ENCODE data around the gene GZMA. TPM values are rescaled to one million over a fixed set of nuclear protein-coding genes. Genes with fewer than 3 reads are reported as not detected.

Gene GZMA
- total RNA-seq: 100 to 1,000 TPM; 356 to 365 TPM

- peak within 1 kb of the TSS; percentile 94 for H3K27ac Mint-ChIP-seq
- H3K4me3 Mint-ChIP-seq: peak within 1 kb of the TSS; percentile 84
- peaks cover 30% of the 10 kb centered on the region for H3K9me3 Mint-ChIP-seq (ENCODE audit: insufficient read depth)
- DNase-seq (peak; percentile 68), ATAC-seq (peak; percentile 78)
- ChIA-PET CTCF (interaction anchor here (0.7 to 6.2 kb wide), 11 partner anchors 9 to 196 kb away, joined by 3 to 64 read pairs (median 6); no protein-coding TSS in a partner anchor), POLR2A (interaction anchor here (1.0 to 2.7 kb wide), 5 partner anchors 28 to 196 kb away, joined by 3 to 12 read pairs (median 6); no protein-coding TSS in a partner anchor)
- H3K36me3 Mint-ChIP-seq (ENCODE audit: low read depth): peaks cover 72% of the 10 kb centered on the region
- H3K4me1 Mint-ChIP-seq (ENCODE audit: low read depth): peaks cover 86% of the 10 kb centered on the region
- H3K27me3 Mint-ChIP-seq (ENCODE audit: low read depth): peaks cover 2% of the 10 kb centered on the region
These were observed at the start of gene GZMA for GRCh38 chr5:55102348-55102747. TSS of gene GZMA (plus strand) at chr5:55102646. CDS start at chr5:55102683, 37 bp downstream.

DNA sequence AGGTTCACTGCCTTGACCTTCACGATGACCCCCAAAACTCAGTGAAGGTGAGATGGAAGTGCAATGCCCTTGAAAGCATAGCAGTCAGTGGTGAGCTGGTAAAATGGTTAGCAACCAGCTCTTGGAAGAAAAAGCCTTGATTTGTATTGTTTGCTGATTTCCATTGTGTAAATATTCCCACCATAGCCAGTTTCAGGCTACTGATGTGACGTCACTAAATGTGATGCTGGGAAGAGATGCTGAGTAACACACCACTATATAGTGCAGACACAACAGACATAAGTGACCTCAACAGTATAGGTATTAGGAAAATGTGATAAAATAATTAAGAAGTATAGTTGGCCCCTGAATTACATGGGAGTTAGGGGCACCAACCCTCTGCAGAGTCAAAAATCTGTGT lies 47.3 kb upstream of the GZMA start:
- H3K4me3 Mint-ChIP-seq: no peak overlapping the region

DNA sequence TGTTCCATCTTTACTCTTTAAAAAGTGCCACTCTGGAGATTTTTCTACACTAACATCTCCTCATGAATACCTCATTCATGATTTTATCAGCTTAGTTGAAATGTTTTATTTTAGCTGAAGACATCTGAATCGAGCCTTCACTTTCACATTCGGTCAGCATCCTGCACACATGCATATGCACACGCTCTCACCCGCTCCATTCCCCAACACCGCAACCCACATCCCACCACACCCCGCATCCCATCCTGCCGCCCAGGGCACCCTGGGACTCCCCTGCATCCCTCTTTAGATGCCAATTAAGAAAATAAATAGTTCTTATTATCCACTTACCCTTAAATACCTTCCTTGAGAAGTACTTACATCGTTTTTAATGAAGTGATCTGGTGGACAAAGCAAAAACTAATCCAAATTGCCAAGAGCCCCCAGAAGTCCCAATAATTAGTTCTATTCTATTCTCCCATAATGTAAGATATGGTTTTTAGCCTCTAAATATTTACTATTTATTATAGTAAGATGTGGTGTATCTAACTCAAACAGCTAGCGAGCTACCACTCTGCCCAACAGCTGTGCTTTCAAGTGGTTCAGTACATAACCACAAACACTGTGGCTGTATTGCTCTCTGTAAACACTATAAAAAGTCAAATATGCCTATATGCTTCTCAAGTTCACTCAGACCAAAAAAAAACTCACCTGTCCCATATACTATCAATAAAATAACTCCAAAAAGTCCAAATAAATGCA lies 40.2 kb upstream of the GZMA start:
- Mint-ChIP-seq H3K4me3 (peak overlapping the region; percentile 64), H3K9me3 (ENCODE audit: insufficient read depth) (peaks cover 19% of the 10 kb centered on the region), H3K27ac (peak overlapping the region; percentile 95), H3K36me3 (ENCODE audit: low read depth) (peaks cover 58% of the 10 kb centered on the region), H3K4me1 (ENCODE audit: low read depth) (peaks cover 78% of the 10 kb centered on the region), H3K27me3 (ENCODE audit: low read depth) (peaks cover 2% of the 10 kb centered on the region)
- POLR2A ChIA-PET: interaction anchor here (0.6 to 1.9 kb wide), 6 partner anchors 9 to 44 kb away, joined by 5 to 20 read pairs (median 6); partner anchors contain the start of gene GZMA
- DNase-seq (peak; percentile 89), ATAC-seq (peak; percentile 84)
- CTCF ChIA-PET: interaction anchor here (1.0 to 4.0 kb wide), 19 partner anchors 9 to 158 kb away, joined by 3 to 34 read pairs (median 4); partner anchors contain the start of genes GPX8 and GZMA

More for the DNA sequence above, 47.3 kb upstream of the GZMA start:
- no peaks in the 10 kb centered on the region for H3K27me3 Mint-ChIP-seq (ENCODE audit: low read depth)
- peaks cover 24% of the 10 kb centered on the region for H3K4me1 Mint-ChIP-seq (ENCODE audit: low read depth)
- H3K27ac Mint-ChIP-seq: no peak overlapping the region
- peaks cover 48% of the 10 kb centered on the region for H3K9me3 Mint-ChIP-seq (ENCODE audit: insufficient read depth)
- peaks cover 52% of the 10 kb centered on the region for H3K36me3 Mint-ChIP-seq (ENCODE audit: low read depth)
- ChIA-PET CTCF (interaction anchor here (1.8 kb wide), 1 partner anchor 30 kb away, joined by 3 read pairs; no protein-coding TSS in a partner anchor), POLR2A (no interaction called here)
- DNase-seq (no peak), ATAC-seq (no peak)

DNA sequence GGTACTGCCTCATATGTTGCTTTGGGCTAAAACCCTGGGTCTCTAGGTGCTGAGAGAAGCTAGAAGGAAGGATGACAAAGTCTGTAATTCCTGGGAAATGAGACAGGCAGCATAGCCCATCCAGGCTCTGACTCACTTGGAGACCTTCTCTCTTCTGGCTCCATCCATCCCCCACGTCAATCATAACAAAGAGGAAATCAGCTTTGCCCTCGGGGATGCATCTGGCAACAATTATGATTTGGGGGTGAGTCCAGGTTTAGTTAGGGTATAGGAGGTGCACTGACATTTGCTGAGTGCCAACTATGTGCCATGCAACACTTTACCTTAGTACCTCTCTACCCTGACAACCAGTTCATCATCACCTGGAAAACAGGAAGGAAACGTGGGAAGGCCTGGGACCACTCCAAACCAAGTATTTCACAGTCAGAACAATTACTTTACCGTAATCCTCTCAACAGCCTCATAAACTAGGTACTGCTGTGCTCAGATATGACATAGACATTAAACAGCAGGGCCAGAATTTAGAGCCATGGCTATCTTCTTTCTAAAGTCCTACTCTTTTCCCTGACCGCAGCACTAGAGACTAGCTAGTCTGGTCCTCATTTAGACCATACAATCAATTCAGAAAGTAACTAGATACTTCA lies 39.1 kb upstream of the GZMA start:
- Mint-ChIP-seq H3K27me3 (ENCODE audit: low read depth) (peaks cover 2% of the 10 kb centered on the region), H3K27ac (peak overlapping the region; percentile 50), H3K4me3 (no peak overlapping the region), H3K36me3 (ENCODE audit: low read depth) (peaks cover 56% of the 10 kb centered on the region), H3K4me1 (ENCODE audit: low read depth) (peaks cover 81% of the 10 kb centered on the region), H3K9me3 (ENCODE audit: insufficient read depth) (peaks cover 19% of the 10 kb centered on the region)
- ChIA-PET POLR2A (no interaction called here), CTCF (interaction anchor here (2.3 to 4.0 kb wide), 5 partner anchors 8 to 157 kb away, joined by 7 to 34 read pairs (median 17); no protein-coding TSS in a partner anchor)
- DNase-seq (no peak), ATAC-seq (no peak)

- Mint-ChIP-seq H3K36me3 (ENCODE audit: low read depth) (peaks cover 50% of the 10 kb centered on the region), H3K4me1 (ENCODE audit: low read depth) (peaks cover 78% of the 10 kb centered on the region), H3K4me3 (no peak overlapping the region), H3K9me3 (ENCODE audit: insufficient read depth) (peaks cover 13% of the 10 kb centered on the region), H3K27me3 (ENCODE audit: low read depth) (peaks cover 2% of the 10 kb centered on the region), H3K27ac (peak overlapping the region; percentile 62)
- no peak for ATAC-seq
- ChIA-PET POLR2A (no interaction called here), CTCF (interaction anchor here (2.9 to 4.0 kb wide), 4 partner anchors 8 to 157 kb away, joined by 10 to 34 read pairs (median 20); no protein-coding TSS in a partner anchor)
- DNase-seq: no peak
These were observed 38.5 kb upstream of the GZMA start for GRCh38 chr5:55063899-55064298.

GRCh38 chr5:55064523-55064922 lies 37.9 kb upstream of the GZMA start:
- DNase-seq (peak; percentile 65), ATAC-seq (no peak)
- Mint-ChIP-seq H3K4me3 (no peak overlapping the region), H3K27me3 (ENCODE audit: low read depth) (peaks cover 2% of the 10 kb centered on the region), H3K9me3 (ENCODE audit: insufficient read depth) (peaks cover 15% of the 10 kb centered on the region), H3K27ac (peak overlapping the region; percentile 62), H3K36me3 (ENCODE audit: low read depth) (peaks cover 50% of the 10 kb centered on the region), H3K4me1 (ENCODE audit: low read depth) (peaks cover 84% of the 10 kb centered on the region)
- POLR2A ChIA-PET: no interaction called here
- CTCF ChIA-PET: interaction anchor here (4.0 kb wide), 1 partner anchor 27 kb away, joined by 24 read pairs; no protein-coding TSS in a partner anchor

DNA sequence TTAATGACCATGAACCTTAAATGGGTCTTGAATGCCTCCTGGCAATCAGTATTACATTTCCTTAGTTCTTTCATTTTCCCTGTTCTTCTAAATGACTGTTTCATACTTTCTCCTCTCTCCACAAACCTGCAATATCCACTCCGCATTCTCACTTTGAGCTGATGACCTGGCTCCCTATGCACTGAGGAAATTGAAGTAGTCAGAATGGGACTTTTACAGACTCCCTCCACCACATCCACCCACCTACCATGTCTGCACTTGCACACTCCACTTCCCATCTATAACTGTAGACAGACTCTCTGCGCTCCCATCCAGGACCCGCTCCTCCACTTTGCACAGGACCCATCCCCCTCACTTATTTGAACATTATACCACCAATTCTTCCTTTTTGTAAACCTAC lies 36.2 kb upstream of the GZMA start:
- H3K36me3 Mint-ChIP-seq (ENCODE audit: low read depth): peaks cover 54% of the 10 kb centered on the region

GRCh38 chr5:55070968-55071367 lies 31.5 kb upstream of the GZMA start:
- Mint-ChIP-seq H3K27ac (peak overlapping the region; percentile 39), H3K4me1 (ENCODE audit: low read depth) (peaks cover 76% of the 10 kb centered on the region), H3K4me3 (no peak overlapping the region), H3K9me3 (ENCODE audit: insufficient read depth) (peaks cover 4% of the 10 kb centered on the region), H3K27me3 (ENCODE audit: low read depth) (no peaks in the 10 kb centered on the region), H3K36me3 (ENCODE audit: low read depth) (peaks cover 49% of the 10 kb centered on the region)
- ChIA-PET CTCF (interaction anchor here (1.1 to 4.2 kb wide), 5 partner anchors 8 to 126 kb away, joined by 3 to 20 read pairs (median 11); no protein-coding TSS in a partner anchor), POLR2A (interaction anchor here (1.4 to 1.5 kb wide), 2 partner anchors 9 to 33 kb away, joined by 3 to 5 read pairs; no protein-coding TSS in a partner anchor)
- no peak for DNase-seq
- no peak for ATAC-seq

More for the DNA sequence above, 36.2 kb upstream of the GZMA start:
- H3K27ac Mint-ChIP-seq: no peak overlapping the region
- CTCF ChIA-PET: interaction anchor here (1.2 to 1.5 kb wide), 2 partner anchors 28 to 30 kb away, joined by 4 to 7 read pairs; no protein-coding TSS in a partner anchor
- no peak overlapping the region for H3K4me3 Mint-ChIP-seq
- peaks cover 2% of the 10 kb centered on the region for H3K27me3 Mint-ChIP-seq (ENCODE audit: low read depth)
- DNase-seq (no peak), ATAC-seq (no peak)
- H3K4me1 Mint-ChIP-seq (ENCODE audit: low read depth): peaks cover 86% of the 10 kb centered on the region
- POLR2A ChIA-PET: no interaction called here
- H3K9me3 Mint-ChIP-seq (ENCODE audit: insufficient read depth): peaks cover 4% of the 10 kb centered on the region

DNA sequence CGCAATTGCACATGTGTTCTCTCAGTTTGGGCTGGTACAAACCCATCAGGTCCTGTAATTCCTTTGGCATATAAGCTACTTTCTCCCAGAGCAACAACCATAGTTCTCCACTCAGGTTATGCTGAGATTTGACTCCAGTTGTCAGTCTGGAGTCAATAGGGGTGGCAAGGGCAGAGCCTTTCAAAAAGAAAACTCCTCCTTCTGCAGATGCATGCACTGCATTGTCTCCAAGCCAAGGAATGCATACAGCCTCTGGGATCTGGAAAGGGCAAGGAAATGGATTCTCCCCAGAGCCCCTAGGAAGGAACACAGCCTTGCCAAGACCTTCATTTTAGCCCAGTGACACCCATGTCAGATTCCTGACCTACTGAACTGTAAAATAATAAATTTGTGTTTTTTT lies 31.0 kb upstream of the GZMA start:
- ATAC-seq (no peak), DNase-seq (no peak)
- peaks cover 72% of the 10 kb centered on the region for H3K4me1 Mint-ChIP-seq (ENCODE audit: low read depth)
- ChIA-PET CTCF (interaction anchor here (1.1 to 4.2 kb wide), 7 partner anchors 9 to 127 kb away, joined by 3 to 20 read pairs (median 11); no protein-coding TSS in a partner anchor), POLR2A (interaction anchor here (1.4 to 1.5 kb wide), 2 partner anchors 9 to 33 kb away, joined by 3 to 5 read pairs; no protein-coding TSS in a partner anchor)
- peak overlapping the region; percentile 39 for H3K27ac Mint-ChIP-seq
- H3K27me3 Mint-ChIP-seq (ENCODE audit: low read depth): no peaks in the 10 kb centered on the region
- peaks cover 44% of the 10 kb centered on the region for H3K36me3 Mint-ChIP-seq (ENCODE audit: low read depth)
- peaks cover 4% of the 10 kb centered on the region for H3K9me3 Mint-ChIP-seq (ENCODE audit: insufficient read depth)
- no peak overlapping the region for H3K4me3 Mint-ChIP-seq

DNA sequence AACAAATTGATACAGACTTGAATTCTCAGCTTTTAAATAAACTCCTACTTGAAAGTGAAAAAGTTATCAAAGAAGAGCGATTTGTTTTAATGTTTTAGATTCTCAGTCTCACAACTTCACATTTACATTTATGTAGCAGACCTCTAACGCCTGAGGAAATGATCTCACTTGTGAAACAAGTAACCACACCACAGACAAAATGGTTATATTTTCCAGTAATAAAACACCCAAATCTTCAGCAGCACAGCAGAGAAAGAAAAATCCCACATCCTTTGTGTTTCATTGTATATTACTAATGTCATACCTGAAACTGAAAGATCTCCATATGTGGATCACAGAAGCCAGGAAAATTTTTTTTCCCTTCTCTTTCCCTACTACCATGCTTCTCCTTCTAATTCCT lies 29.8 kb upstream of the GZMA start:
- ATAC-seq: peak; percentile 90
- H3K27ac Mint-ChIP-seq: peak overlapping the region; percentile 87
- peaks cover 4% of the 10 kb centered on the region for H3K9me3 Mint-ChIP-seq (ENCODE audit: insufficient read depth)
- ChIA-PET CTCF (interaction anchor here (0.7 to 4.2 kb wide), 9 partner anchors 10 to 166 kb away, joined by 3 to 18 read pairs (median 3); partner anchors contain the start of gene GZMA), POLR2A (interaction anchor here (0.7 to 1.4 kb wide), 3 partner anchors 23 to 35 kb away, joined by 3 to 9 read pairs (median 5); no protein-coding TSS in a partner anchor)
- peak; percentile 36 for DNase-seq
- H3K4me1 Mint-ChIP-seq (ENCODE audit: low read depth): peaks cover 60% of the 10 kb centered on the region
- H3K27me3 Mint-ChIP-seq (ENCODE audit: low read depth): no peaks in the 10 kb centered on the region
- peak overlapping the region; percentile 60 for H3K4me3 Mint-ChIP-seq
- H3K36me3 Mint-ChIP-seq (ENCODE audit: low read depth): peaks cover 42% of the 10 kb centered on the region

DNA sequence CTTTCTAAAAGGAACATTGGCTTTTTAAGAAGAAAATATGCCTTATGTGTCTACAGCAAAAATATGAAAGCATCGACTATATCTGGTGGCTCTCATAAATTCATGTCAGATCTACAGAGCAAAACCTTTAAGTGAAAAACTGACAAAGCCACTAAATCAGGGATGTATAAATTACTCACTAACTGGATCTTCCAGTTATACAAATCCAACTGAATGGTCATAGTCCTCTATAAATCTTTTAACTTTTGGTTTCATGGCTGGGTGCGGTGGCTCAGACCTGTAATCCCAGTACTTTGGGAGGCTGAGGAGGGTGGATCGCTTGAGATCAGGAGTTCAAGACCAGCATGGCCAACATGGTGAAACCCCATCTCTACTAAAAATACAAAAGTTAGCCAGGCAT lies 29.2 kb upstream of the GZMA start:
- Mint-ChIP-seq H3K9me3 (ENCODE audit: insufficient read depth) (peaks cover 4% of the 10 kb centered on the region), H3K27me3 (ENCODE audit: low read depth) (no peaks in the 10 kb centered on the region), H3K27ac (peak overlapping the region; percentile 87), H3K4me1 (ENCODE audit: low read depth) (peaks cover 60% of the 10 kb centered on the region), H3K4me3 (peak overlapping the region; percentile 60), H3K36me3 (ENCODE audit: low read depth) (peaks cover 46% of the 10 kb centered on the region)
- POLR2A ChIA-PET: interaction anchor here (1.4 kb wide), 2 partner anchors 23 to 36 kb away, joined by 5 to 9 read pairs; no protein-coding TSS in a partner anchor
- DNase-seq (no peak), ATAC-seq (peak; percentile 26)
- CTCF ChIA-PET: interaction anchor here (0.7 to 4.2 kb wide), 7 partner anchors 11 to 167 kb away, joined by 3 to 18 read pairs (median 11); partner anchors contain the start of gene GZMA
